OCI-LY7 (cell line): ENCODE measurements around the gene ACVRL1. TPM values are rescaled to one million over a fixed set of nuclear protein-coding genes. Genes with fewer than 3 reads are reported as not detected.

Source experiments
- BruUV-seq: library from RNA; stranded (reverse); fragments of 400-500 nt; replicated peaks from 2 replicates; lab custom pipeline; 2021; lab: Mats Ljungman, UMichigan
- CTCF ChIA-PET: fragments of 300-600 bp; sonication (Branson Sonifier 250); formaldehyde crosslinking; loops from one replicate; lab custom pipeline; 2022; ENCODE audit warnings: antibody characterized with exemption; ENCODE audit not compliant: unreplicated experiment; lab: Charles Lee
- POLR2A ChIA-PET: fragments of 300-600 bp; sonication (Branson Sonifier 250); formaldehyde crosslinking; loops from one replicate; lab custom pipeline; 2022; ENCODE audit warnings: antibody characterized with exemption; lab: Charles Lee
- DNase-seq: peaks from one replicate; pipeline ENCODE4 v3.0.0-alpha.2; 2015; ENCODE audit warnings: low spot score
- H2AFZ ChIP-seq: fragments of 200-600 bp; sonication (generic), shearing (Covaris generic); 2 replicates; pipeline ENCODE4 v1.6.1; 2014; ENCODE audit warnings: mild to moderate bottlenecking, antibody characterized with exemption, low read length, moderate library complexity
- H3K27ac ChIP-seq: fragments of 200-600 bp; sonication (generic); 2 replicates; pipeline ENCODE4 v1.5.1; 2014; ENCODE audit warnings: mixed run types, low read depth, mild to moderate bottlenecking, moderate library complexity, low read length, inconsistent platforms; ENCODE audit not compliant: poor library complexity, severe bottlenecking
- H3K36me3 ChIP-seq: fragments of 200-600 bp; sonication (generic); 2 replicates; pipeline ENCODE4 v1.6.1; 2014; ENCODE audit warnings: mild to moderate bottlenecking, antibody characterized with exemption, low read length, moderate library complexity, mixed read lengths; ENCODE audit not compliant: insufficient read depth
- H3K4me1 ChIP-seq: fragments of 200-600 bp; sonication (generic); 2 replicates; pipeline ENCODE4 v1.5.1; 2014; ENCODE audit warnings: mild to moderate bottlenecking, low read length; ENCODE audit not compliant: insufficient read depth, poor library complexity, severe bottlenecking
- H3K4me2 ChIP-seq: fragments of 200-600 bp; sonication (generic); 2 replicates; pipeline ENCODE4 v1.6.1; 2014; ENCODE audit warnings: mild to moderate bottlenecking, low read length
- H3K4me3 ChIP-seq: fragments of 200-600 bp; sonication (generic); 2 replicates; pipeline ENCODE4 v1.5.1; 2014; ENCODE audit warnings: mild to moderate bottlenecking, low read depth, low read length; ENCODE audit not compliant: poor library complexity, severe bottlenecking
- H3K79me2 ChIP-seq: fragments of 200-600 bp; sonication (generic); 2 replicates; pipeline ENCODE4 v1.6.1; 2016; ENCODE audit warnings: low read depth, mild to moderate bottlenecking, low read length, moderate library complexity, mixed read lengths; ENCODE audit not compliant: insufficient read depth
- H3K9me2 ChIP-seq: fragments of 200-600 bp; sonication (generic); 2 replicates; pipeline ENCODE4 v1.6.1; 2016; ENCODE audit warnings: mild to moderate bottlenecking, low read length, mixed read lengths; ENCODE audit not compliant: insufficient read depth
- H3K9me3 ChIP-seq: fragments of 200-600 bp; sonication (generic); 2 replicates; pipeline ENCODE4 v1.6.1; 2014; ENCODE audit warnings: mild to moderate bottlenecking, mixed run types, low read length, mixed read lengths
- H4K20me1 ChIP-seq: fragments of 200-600 bp; sonication (generic); 2 replicates; pipeline ENCODE4 v1.6.1; 2014; ENCODE audit warnings: mild to moderate bottlenecking, antibody characterized with exemption, low read length, moderate library complexity, mixed read lengths; ENCODE audit not compliant: insufficient read depth
- EZH2phosphoT487 ChIP-seq: fragments of 200-600 bp; sonication (generic); IDR thresholded peaks from 2 replicates; pipeline ENCODE4 v1.6.1; 2018; ENCODE audit warnings: low read depth, borderline replicate concordance, mild to moderate bottlenecking, mixed run types, antibody characterized with exemption, low read length, moderate library complexity, mixed read lengths
- intact Hi-C: fragments of 100-400 bp; cut with micrococcal nuclease; formaldehyde crosslinking; loops from one replicate; pipeline ENCODE4 v1.10.0; 2022; ENCODE audit not compliant: unreplicated experiment
- total RNA-seq, 2 experiments: library from RNA; depleted of rRNA in 1 of 2; stranded (reverse); fragments of >200 nt in 1 of 2; shearing (Covaris generic) in 1 of 2; gene quantifications; 2 replicates each; pipeline ENCODE4 v1.2.3, GENCODE V29; 2014 to 2022
- TF ChIP-seq, protein P1 (sequence below): fragments of 200-600 bp; sonication (generic); conservative IDR thresholded peaks from 2 replicates; pipeline ENCODE4 v1.5.1; 2014; ENCODE audit warnings: mild to moderate bottlenecking, antibody characterized with exemption, low read length, moderate library complexity, mixed read lengths

Gene ACVRL1
- total RNA-seq, 2 experiments from 2014 or later: not detected

DNA sequence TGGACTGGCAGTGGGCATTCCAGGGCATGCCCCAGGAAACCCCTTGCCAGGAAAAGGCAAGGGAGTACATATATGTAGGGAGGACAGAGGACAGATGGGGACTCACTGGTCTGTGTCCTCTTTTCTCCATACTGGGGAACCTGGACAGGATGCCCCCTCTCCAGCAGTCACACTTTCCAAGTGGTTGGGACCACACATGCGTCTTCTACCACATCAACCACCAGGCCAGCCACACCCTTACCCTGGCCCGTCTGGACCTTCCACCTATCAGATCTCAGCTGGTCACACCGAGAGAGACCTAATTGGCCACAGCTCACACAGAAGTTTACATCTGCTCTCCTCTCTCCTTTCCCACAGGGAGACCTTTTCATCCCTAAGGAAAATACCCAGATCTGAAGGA, 11.1 kb upstream of the ACVRL1 start:
- no TSS peak for BruUV-seq
- POLR2A ChIA-PET: no interaction called here
- no peak for DNase-seq
- H3K9me3 ChIP-seq: no peaks in the 10 kb centered on the region
- no peaks in the 10 kb centered on the region for H3K9me2 ChIP-seq
- no peak overlapping the region for H3K4me3 ChIP-seq
- H2AFZ ChIP-seq: no peak overlapping the region
- H3K79me2 ChIP-seq: no peaks in the 10 kb centered on the region
- no peaks in the 10 kb centered on the region for H4K20me1 ChIP-seq
- CTCF ChIA-PET: no interaction called here
- H3K4me2 ChIP-seq: no peak overlapping the region
- TF ChIP-seq EZH2phosphoT487: no peak
- TF ChIP-seq, protein P1, sequence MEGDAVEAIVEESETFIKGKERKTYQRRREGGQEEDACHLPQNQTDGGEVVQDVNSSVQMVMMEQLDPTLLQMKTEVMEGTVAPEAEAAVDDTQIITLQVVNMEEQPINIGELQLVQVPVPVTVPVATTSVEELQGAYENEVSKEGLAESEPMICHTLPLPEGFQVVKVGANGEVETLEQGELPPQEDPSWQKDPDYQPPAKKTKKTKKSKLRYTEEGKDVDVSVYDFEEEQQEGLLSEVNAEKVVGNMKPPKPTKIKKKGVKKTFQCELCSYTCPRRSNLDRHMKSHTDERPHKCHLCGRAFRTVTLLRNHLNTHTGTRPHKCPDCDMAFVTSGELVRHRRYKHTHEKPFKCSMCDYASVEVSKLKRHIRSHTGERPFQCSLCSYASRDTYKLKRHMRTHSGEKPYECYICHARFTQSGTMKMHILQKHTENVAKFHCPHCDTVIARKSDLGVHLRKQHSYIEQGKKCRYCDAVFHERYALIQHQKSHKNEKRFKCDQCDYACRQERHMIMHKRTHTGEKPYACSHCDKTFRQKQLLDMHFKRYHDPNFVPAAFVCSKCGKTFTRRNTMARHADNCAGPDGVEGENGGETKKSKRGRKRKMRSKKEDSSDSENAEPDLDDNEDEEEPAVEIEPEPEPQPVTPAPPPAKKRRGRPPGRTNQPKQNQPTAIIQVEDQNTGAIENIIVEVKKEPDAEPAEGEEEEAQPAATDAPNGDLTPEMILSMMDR: no peak
- intact Hi-C loops: no loop called here
- H3K36me3 ChIP-seq: no peaks in the 10 kb centered on the region
- no peak overlapping the region for H3K27ac ChIP-seq
- H3K4me1 ChIP-seq: no peaks in the 10 kb centered on the region

DNA sequence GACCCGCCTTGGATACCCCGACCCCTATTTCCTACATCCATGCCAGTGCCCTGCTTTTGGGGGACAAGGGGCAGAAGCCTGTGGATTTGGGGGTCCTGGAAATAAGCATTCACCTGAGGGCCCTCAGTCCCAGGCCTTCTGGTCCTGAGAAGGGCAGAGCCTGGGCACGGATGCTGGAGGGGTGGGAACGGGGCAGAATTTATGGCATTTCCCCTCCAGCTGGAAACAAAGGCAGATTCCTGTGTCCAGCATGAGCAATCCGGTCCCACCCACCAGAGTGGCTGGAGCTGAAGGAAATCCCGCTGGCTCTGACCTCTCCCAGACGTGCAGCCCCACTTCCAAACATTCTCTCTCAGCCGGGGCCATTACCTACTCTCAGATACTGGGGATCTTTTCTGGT, 10.1 kb upstream of the ACVRL1 start:
- H3K79me2 ChIP-seq: no peaks in the 10 kb centered on the region
- H3K27ac ChIP-seq: no peak overlapping the region
- BruUV-seq: no TSS peak
- H3K36me3 ChIP-seq: no peaks in the 10 kb centered on the region
- no peaks in the 10 kb centered on the region for H4K20me1 ChIP-seq
- POLR2A ChIA-PET: no interaction called here
- no peaks in the 10 kb centered on the region for H3K9me2 ChIP-seq
- no peak for TF ChIP-seq EZH2phosphoT487
- TF ChIP-seq, protein P1: no peak
- CTCF ChIA-PET: no interaction called here
- no peak overlapping the region for H3K4me2 ChIP-seq
- DNase-seq: no peak
- H3K4me1 ChIP-seq: no peaks in the 10 kb centered on the region
- H3K9me3 ChIP-seq: no peaks in the 10 kb centered on the region
- intact Hi-C loops: no loop called here
- no peak overlapping the region for H3K4me3 ChIP-seq
- H2AFZ ChIP-seq: no peak overlapping the region

DNA sequence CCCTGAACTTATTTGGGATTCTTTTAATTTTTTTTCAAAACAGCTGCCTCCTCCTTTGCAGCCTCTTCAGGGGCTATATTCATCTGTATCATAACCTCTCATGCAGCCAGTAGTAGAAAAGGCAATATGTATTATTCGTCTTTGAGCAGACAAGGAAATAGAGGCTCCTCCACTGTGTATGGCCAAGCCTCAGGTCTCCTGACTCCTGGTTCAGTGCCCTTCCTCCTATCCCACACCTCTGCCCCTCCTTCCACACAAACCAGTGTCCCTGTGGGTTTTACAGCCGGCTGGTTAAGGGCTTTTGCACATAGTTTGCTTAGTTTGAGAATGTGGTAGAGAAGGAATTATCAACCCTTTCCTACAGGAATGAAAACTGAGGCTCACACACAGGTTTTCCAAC, 8.8 kb upstream of the ACVRL1 start:
- no peaks in the 10 kb centered on the region for H3K79me2 ChIP-seq
- H3K27ac ChIP-seq: no peak overlapping the region
- CTCF ChIA-PET: no interaction called here
- TF ChIP-seq, protein P1: no peak
- TF ChIP-seq EZH2phosphoT487: no peak
- H4K20me1 ChIP-seq: no peaks in the 10 kb centered on the region
- intact Hi-C loops: no loop called here
- no peaks in the 10 kb centered on the region for H3K9me2 ChIP-seq
- H3K4me3 ChIP-seq: no peak overlapping the region
- no peaks in the 10 kb centered on the region for H3K9me3 ChIP-seq
- POLR2A ChIA-PET: interaction anchor here (0.6 kb wide), 1 partner anchor 120 kb away, joined by 4 read pairs; no protein-coding TSS in a partner anchor
- no peaks in the 10 kb centered on the region for H3K36me3 ChIP-seq
- DNase-seq: no peak
- BruUV-seq: no TSS peak
- H3K4me2 ChIP-seq: no peak overlapping the region
- H3K4me1 ChIP-seq: no peaks in the 10 kb centered on the region
- H2AFZ ChIP-seq: no peak overlapping the region
